Karpas-422 (cell line): ENCODE data around the gene LRIG3. TPM values are rescaled to one million over a fixed set of nuclear protein-coding genes. Genes with fewer than 3 reads are reported as not detected.

ENCODE experiments used
- DNase-seq: peaks from one replicate; pipeline ENCODE4 v3.0.0-alpha.2; 2015
- H2AFZ ChIP-seq: fragments of 200-600 bp; sonication (generic); 2 replicates; pipeline ENCODE4 v1.6.1; 2014; ENCODE audit warnings: antibody characterized with exemption, low read length, mixed read lengths
- H3K27ac ChIP-seq: fragments of 200-600 bp; sonication (generic); 2 replicates; pipeline ENCODE4 v1.5.1; 2014; ENCODE audit warnings: mild to moderate bottlenecking, low read length, moderate library complexity
- H3K27me3 ChIP-seq: fragments of 200-600 bp; sonication (generic); 2 replicates; pipeline ENCODE4 v1.6.1; 2014; ENCODE audit warnings: low read length, mixed read lengths
- H3K36me3 ChIP-seq: fragments of 200-600 bp; sonication (generic); 2 replicates; pipeline ENCODE4 v1.6.1; 2014; ENCODE audit warnings: low read length, mixed read lengths; ENCODE audit not compliant: insufficient read depth
- H3K4me1 ChIP-seq: fragments of 200-600 bp; sonication (generic); 2 replicates; pipeline ENCODE4 v1.6.1; 2014; ENCODE audit warnings: mild to moderate bottlenecking, low read length, mixed read lengths
- H3K4me2 ChIP-seq: fragments of 200-600 bp; sonication (generic); 2 replicates; pipeline ENCODE4 v1.6.1; 2014; ENCODE audit warnings: low read length, low read depth, mild to moderate bottlenecking; ENCODE audit not compliant: poor library complexity, severe bottlenecking
- H3K4me3 ChIP-seq: fragments of 200-600 bp; sonication (generic); 2 replicates; pipeline ENCODE4 v1.5.1; 2014; ENCODE audit warnings: mild to moderate bottlenecking, antibody characterized with exemption, low read length, mixed read lengths
- H3K79me2 ChIP-seq: fragments of 200-600 bp; sonication (generic); 2 replicates; pipeline ENCODE4 v1.6.1; 2014; ENCODE audit warnings: mild to moderate bottlenecking, low read length, mixed read lengths
- H3K9ac ChIP-seq: fragments of 200-600 bp; sonication (generic); 2 replicates; pipeline ENCODE4 v1.6.0; 2014; ENCODE audit warnings: low read length
- H3K9me2 ChIP-seq: fragments of 200-600 bp; sonication (generic), shearing (Covaris generic); replicated peaks from 2 replicates; pipeline ENCODE4 v1.6.0; 2014; ENCODE audit warnings: mild to moderate bottlenecking, low read length, moderate library complexity; ENCODE audit not compliant: insufficient read depth
- H3K9me3 ChIP-seq: fragments of 300-700, 200-600 bp; sonication (generic); 2 replicates; pipeline ENCODE4 v1.6.1; 2014; ENCODE audit warnings: low read length, mixed read lengths
- H4K20me1 ChIP-seq: fragments of 200-600 bp; sonication (generic); 2 replicates; pipeline ENCODE4 v1.6.1; 2014; ENCODE audit warnings: mild to moderate bottlenecking, antibody characterized with exemption, low read length, low read depth; ENCODE audit not compliant: insufficient read depth
- total RNA-seq: library from RNA; depleted of rRNA; stranded (reverse); fragments of >200 nt; shearing (Covaris generic); gene quantifications from 2 replicates; pipeline ENCODE4 v1.2.3, GENCODE V29; 2014; ENCODE audit warnings: low replicate concordance

Gene LRIG3
- total RNA-seq, 1 experiment from 2014 or later = not detected

GRCh38 chr12:58888131-58888783, 32.0 kb downstream of the LRIG3 start:
- H3K9ac ChIP-seq = no peak overlapping the region
- H3K4me2 ChIP-seq = no peak overlapping the region
- H4K20me1 ChIP-seq = no peaks in the 10 kb centered on the region
- no peaks in the 10 kb centered on the region for H3K27me3 ChIP-seq
- DNase-seq = no peak
- H3K9me3 ChIP-seq = no peaks in the 10 kb centered on the region
- no peak overlapping the region for H3K4me3 ChIP-seq
- H2AFZ ChIP-seq = no peak overlapping the region
- H3K36me3 ChIP-seq = no peaks in the 10 kb centered on the region
- no peaks in the 10 kb centered on the region for H3K9me2 ChIP-seq
- no peaks in the 10 kb centered on the region for H3K4me1 ChIP-seq
- no peaks in the 10 kb centered on the region for H3K79me2 ChIP-seq
- no peak overlapping the region for H3K27ac ChIP-seq

- Histone ChIP-seq H3K9me2 (no peaks in the 10 kb centered on the region), H2AFZ (no peak overlapping the region), H3K36me3 (no peaks in the 10 kb centered on the region), H3K27ac (no peak overlapping the region), H3K27me3 (no peaks in the 10 kb centered on the region), H3K79me2 (no peaks in the 10 kb centered on the region), H3K4me1 (no peaks in the 10 kb centered on the region), H3K9ac (no peak overlapping the region), H3K9me3 (no peaks in the 10 kb centered on the region), H4K20me1 (no peaks in the 10 kb centered on the region), H3K4me2 (no peak overlapping the region), H3K4me3 (no peak overlapping the region)
- no peak for DNase-seq
Observed at GRCh38 chr12:58887068-58887467, 33.2 kb downstream of the LRIG3 start.

- Histone ChIP-seq H3K36me3 (no peaks in the 10 kb centered on the region), H3K27ac (no peak overlapping the region), H3K4me2 (no peak overlapping the region), H3K4me1 (no peaks in the 10 kb centered on the region), H3K27me3 (no peaks in the 10 kb centered on the region), H3K9me2 (no peaks in the 10 kb centered on the region), H3K9ac (no peak overlapping the region), H3K4me3 (no peak overlapping the region), H4K20me1 (no peaks in the 10 kb centered on the region), H3K79me2 (no peaks in the 10 kb centered on the region), H3K9me3 (no peaks in the 10 kb centered on the region), H2AFZ (no peak overlapping the region)
- no peak for DNase-seq
Observed at GRCh38 chr12:58886474-58886873, 33.8 kb downstream of the LRIG3 start.

GRCh38 chr12:58884916-58885315, 35.4 kb downstream of the LRIG3 start:
- no peak for DNase-seq
- no peaks in the 10 kb centered on the region for H3K36me3 ChIP-seq
- no peak overlapping the region for H3K4me2 ChIP-seq
- no peaks in the 10 kb centered on the region for H4K20me1 ChIP-seq
- H3K79me2 ChIP-seq = no peaks in the 10 kb centered on the region
- H2AFZ ChIP-seq = no peak overlapping the region
- H3K9me3 ChIP-seq = no peaks in the 10 kb centered on the region
- no peaks in the 10 kb centered on the region for H3K27me3 ChIP-seq
- H3K9ac ChIP-seq = no peak overlapping the region
- H3K27ac ChIP-seq = no peak overlapping the region
- H3K9me2 ChIP-seq = no peaks in the 10 kb centered on the region
- H3K4me3 ChIP-seq = no peak overlapping the region
- H3K4me1 ChIP-seq = no peaks in the 10 kb centered on the region

- no peak overlapping the region for H3K27ac ChIP-seq
- H4K20me1 ChIP-seq = no peaks in the 10 kb centered on the region
- DNase-seq = no peak
- H3K36me3 ChIP-seq = no peaks in the 10 kb centered on the region
- H3K4me2 ChIP-seq = no peak overlapping the region
- H3K27me3 ChIP-seq = no peaks in the 10 kb centered on the region
- no peaks in the 10 kb centered on the region for H3K9me3 ChIP-seq
- no peak overlapping the region for H3K9ac ChIP-seq
- H3K9me2 ChIP-seq = no peaks in the 10 kb centered on the region
- H3K79me2 ChIP-seq = no peaks in the 10 kb centered on the region
- H2AFZ ChIP-seq = no peak overlapping the region
- H3K4me1 ChIP-seq = no peaks in the 10 kb centered on the region
- no peak overlapping the region for H3K4me3 ChIP-seq
Observed at GRCh38 chr12:58883576-58884334, 36.5 kb downstream of the LRIG3 start.

- Histone ChIP-seq H2AFZ (no peak overlapping the region), H3K79me2 (no peaks in the 10 kb centered on the region), H3K9me3 (no peaks in the 10 kb centered on the region), H3K4me3 (no peak overlapping the region), H3K27me3 (no peaks in the 10 kb centered on the region), H4K20me1 (no peaks in the 10 kb centered on the region), H3K36me3 (no peaks in the 10 kb centered on the region), H3K27ac (no peak overlapping the region), H3K4me1 (no peaks in the 10 kb centered on the region), H3K4me2 (no peak overlapping the region), H3K9me2 (no peaks in the 10 kb centered on the region), H3K9ac (no peak overlapping the region)
- DNase-seq = no peak
Observed at GRCh38 chr12:58882826-58883225, 37.5 kb downstream of the LRIG3 start.

GRCh38 chr12:58881816-58882215, 38.5 kb downstream of the LRIG3 start:
- Histone ChIP-seq H4K20me1 (no peaks in the 10 kb centered on the region), H3K4me3 (no peak overlapping the region), H3K9me3 (no peaks in the 10 kb centered on the region), H3K9ac (no peak overlapping the region), H3K4me2 (no peak overlapping the region), H2AFZ (no peak overlapping the region), H3K27me3 (no peaks in the 10 kb centered on the region), H3K36me3 (no peaks in the 10 kb centered on the region), H3K79me2 (no peaks in the 10 kb centered on the region), H3K4me1 (no peaks in the 10 kb centered on the region), H3K27ac (no peak overlapping the region), H3K9me2 (no peaks in the 10 kb centered on the region)
- no peak for DNase-seq

GRCh38 chr12:58880639-58881038, 39.7 kb downstream of the LRIG3 start:
- no peak overlapping the region for H3K27ac ChIP-seq
- H3K36me3 ChIP-seq = no peaks in the 10 kb centered on the region
- H4K20me1 ChIP-seq = no peaks in the 10 kb centered on the region
- no peak overlapping the region for H3K4me2 ChIP-seq
- no peaks in the 10 kb centered on the region for H3K9me2 ChIP-seq
- H3K4me1 ChIP-seq = no peaks in the 10 kb centered on the region
- H3K9ac ChIP-seq = no peak overlapping the region
- no peaks in the 10 kb centered on the region for H3K79me2 ChIP-seq
- DNase-seq = no peak
- H3K4me3 ChIP-seq = no peak overlapping the region
- H3K27me3 ChIP-seq = no peaks in the 10 kb centered on the region
- H3K9me3 ChIP-seq = no peaks in the 10 kb centered on the region
- no peak overlapping the region for H2AFZ ChIP-seq
